K562 (cell line): ENCODE data around the gene CD79A. TPM values are rescaled to one million over a fixed set of nuclear protein-coding genes. Genes with fewer than 3 reads are reported as not detected.

Experiments used
- ELF4 ChIP-seq: fragments of 450-650 bp; formaldehyde crosslinking; IDR thresholded peaks from 2 replicates; pipeline ENCODE4 v1.4.0; 2022; ENCODE audit warnings: missing genetic modification characterization
- ETV6 ChIP-seq, 3 experiments: fragments of 150-350 bp in 1 of 3; sonication (generic) in 1 of 3; formaldehyde crosslinking in 1 of 3; IDR thresholded peaks; 2 replicates each; pipeline versions ENCODE4 v1.6.1 to v1.8.0; 2014 to 2022; ENCODE audit warnings: borderline replicate concordance in 2 of 3, low read depth in 2 of 3, antibody characterized with exemption in 1 of 3, low read length in 1 of 3, mild to moderate bottlenecking in 1 of 3, missing genetic modification reagents in 1 of 3
- HNRNPL ChIP-seq: fragments of 200-400 bp; formaldehyde crosslinking; IDR thresholded peaks from 2 replicates; pipeline ENCODE4 v1.6.1; 2017; ENCODE audit warnings: low read depth, mild to moderate bottlenecking, low read length
- HOXB6 ChIP-seq: fragments of 250-450 bp; sonication (Bioruptor Pico); IDR thresholded peaks from 2 replicates; pipeline ENCODE4 v1.5.1; 2022; ENCODE audit warnings: mild to moderate bottlenecking, borderline replicate concordance
- IRF2 ChIP-seq: sonication (generic); formaldehyde crosslinking; IDR thresholded peaks from 2 replicates; pipeline ENCODE4 v1.8.1; 2022; ENCODE audit warnings: mild to moderate bottlenecking, missing genetic modification reagents
- KDM1A ChIP-seq, 2 experiments: fragments of 450-650 bp; IDR thresholded peaks; 2 replicates each; pipeline ENCODE4 v1.6.1; 2016; ENCODE audit warnings: mild to moderate bottlenecking in 2 of 2
- LEF1 ChIP-seq: fragments of 450-650 bp; IDR thresholded peaks from 2 replicates; pipeline ENCODE4 v1.6.1; 2016; ENCODE audit warnings: mild to moderate bottlenecking
- NFYB ChIP-seq: IDR thresholded peaks from 2 replicates; pipeline ENCODE4 v1.6.1; 2011; ENCODE audit warnings: mild to moderate bottlenecking, moderate library complexity; ENCODE audit not compliant: insufficient read length; ENCODE audit errors: extremely low read depth
- RB1 ChIP-seq: fragments of 450-650 bp; IDR thresholded peaks from 2 replicates; pipeline ENCODE4 v1.6.1; 2017; ENCODE audit warnings: low read depth, mild to moderate bottlenecking
- RNF2 ChIP-seq: sonication (generic); IDR thresholded peaks from 2 replicates; pipeline ENCODE4 v1.6.1; 2016
- SAP30 ChIP-seq: fragments of 200-600 bp; sonication (generic); IDR thresholded peaks from 2 replicates; pipeline ENCODE4 v1.6.1; 2012; ENCODE audit warnings: borderline replicate concordance, low read depth, mild to moderate bottlenecking, moderate library complexity, low read length, control low read depth, inconsistent platforms; ENCODE audit not compliant: insufficient read depth, poor library complexity, severe bottlenecking
- SP2 ChIP-seq: IDR thresholded peaks from 2 replicates; pipeline ENCODE4 v1.6.1; 2011; ENCODE audit warnings: mild to moderate bottlenecking, low read depth, low read length, moderate library complexity; ENCODE audit not compliant: poor library complexity, severe bottlenecking; ENCODE audit errors: extremely low read depth
- XRCC5 ChIP-seq: fragments of 200-400 bp; formaldehyde crosslinking; IDR thresholded peaks from 2 replicates; pipeline ENCODE4 v1.6.1; 2017; ENCODE audit warnings: low read depth, mild to moderate bottlenecking, low read length
- ZNF780A ChIP-seq: fragments of 250-450 bp; sonication (Bioruptor Pico); IDR thresholded peaks from 2 replicates; pipeline ENCODE4 v1.5.0; 2021; ENCODE audit warnings: mild to moderate bottlenecking
- polyA plus RNA-seq, 8 experiments: library from polyadenylated mRNA; depleted of rRNA in 4 of 8; stranded (reverse) in 5 of 8; unstranded in 3 of 8; fragments of >200 nt; fragmentation: Nextera tagmentation in 2 of 8; fragmentation: Illumina TruSeq in 1 of 8; extraction: Ambion mirVana in 2 of 8; extraction: Trizol in 1 of 8; gene quantifications; 2 replicates each; pipeline versions ENCODE4 v1.2.1 to v1.2.3, GENCODE V29; 2011 to 2014; ENCODE audit warnings: inconsistent platforms in 1 of 8, missing spikeins in 1 of 8
- total RNA-seq, 7 experiments: library from RNA; depleted of rRNA in 6 of 7; stranded (reverse); fragments of >200 nt in 6 of 7; fragmentation: Illumina TruSeq in 2 of 7; extraction: Trizol in 2 of 7; gene quantifications; 2 replicates each; pipeline versions ENCODE4 v1.2.1 to v1.2.3, GENCODE V29; 2011 to 2021; ENCODE audit warnings: low replicate concordance in 1 of 7
- TF ChIP-seq, protein P1 (sequence below): fragments of 450-650 bp; IDR thresholded peaks from 2 replicates; pipeline ENCODE4 v1.6.1; 2016; ENCODE audit warnings: borderline replicate concordance
- TF ChIP-seq, protein P2 (sequence below): sonication (generic); formaldehyde crosslinking; IDR thresholded peaks from 2 replicates; pipeline ENCODE4 v1.5.0; 2020; ENCODE audit warnings: missing genetic modification reagents
- TF ChIP-seq, protein P3 (sequence below): fragments of 450-650 bp; formaldehyde crosslinking; IDR thresholded peaks from 2 replicates; pipeline ENCODE4 v1.4.0; 2022; ENCODE audit warnings: missing genetic modification characterization
- TF ChIP-seq, protein P4 (sequence below): fragments of 450-650 bp; IDR thresholded peaks from 2 replicates; pipeline ENCODE4 v1.6.1; 2016; ENCODE audit warnings: missing biosample characterization, missing genetic modification characterization
- TF ChIP-seq, protein P5 (sequence below), 2 experiments: fragments of 450-650 bp; conservative IDR thresholded peaks; 2 replicates each; pipeline ENCODE4 v1.6.1; 2017; ENCODE audit warnings: mild to moderate bottlenecking in 2 of 2, moderate library complexity in 2 of 2

The CD79A gene
- total and polyA plus RNA-seq, 9 of the 15 experiments (the other 6 are each of a cell fraction or from before 2014, with no cell fraction given): 0.04 to 0.72 (median 0.17) TPM; not detected in 3

DNA sequence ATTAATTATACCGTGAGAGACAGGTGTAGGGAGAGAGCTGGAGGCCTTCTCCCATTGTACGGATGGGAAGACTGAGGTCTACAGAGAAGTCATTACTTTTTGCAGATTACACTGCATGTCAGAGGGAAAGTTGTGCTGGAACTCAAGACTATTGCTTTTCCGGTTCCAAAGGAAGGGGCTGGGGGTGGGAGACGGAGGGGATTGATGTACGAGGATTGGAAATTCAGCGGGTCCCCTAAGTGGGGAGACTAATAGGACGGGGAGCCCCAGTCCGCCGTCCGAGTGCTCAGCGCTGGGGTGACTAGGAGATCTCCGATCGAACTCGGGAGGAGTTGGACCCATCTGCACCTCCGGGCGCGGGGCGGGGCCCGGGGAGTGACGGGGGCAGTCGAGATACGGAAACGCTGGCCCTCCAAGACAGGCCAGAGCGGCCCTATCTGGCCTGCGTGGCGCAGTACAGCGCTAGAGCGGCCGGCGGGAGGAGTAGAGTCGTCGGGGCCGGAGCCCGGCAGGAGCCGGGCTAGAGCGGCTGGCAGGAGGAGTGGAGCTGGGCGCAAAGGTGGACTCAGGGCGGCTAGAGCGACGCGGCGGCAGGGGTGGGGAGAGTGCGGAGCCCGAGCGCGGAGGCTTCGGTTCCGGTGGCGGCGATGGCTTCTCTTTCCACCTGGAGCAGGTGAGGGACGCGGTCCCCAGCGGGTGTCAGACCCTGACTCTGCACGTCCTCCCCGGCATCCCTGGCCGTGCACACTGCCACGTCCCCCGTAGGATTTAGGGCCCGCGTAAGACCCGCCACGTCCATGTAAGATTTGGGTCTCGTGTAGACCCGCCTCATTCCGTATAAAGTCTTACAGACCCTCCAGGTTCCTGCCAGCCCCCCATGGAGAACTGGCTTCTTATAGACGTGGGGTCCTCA is 7.0 kb downstream of the CD79A start (continued):
- TF ChIP-seq NFYB (no peak), KDM1A (IDR thresholded peaks at IDR 0.05) (peak; percentile 97 to 99), ZNF780A (CRISPR knock-in tag) (no peak), ELF4 (0 out of 2 replicates have a peak, but pooled peaks have one; percentile 46), RNF2 (peak; percentile 91), SAP30 (no peak), IRF2 (CRISPR knock-in tag) (no peak), RB1 (peak; percentile 96), ETV6 (IDR thresholded peaks at IDR 0.05; ENCODE audit: borderline replicate concordance in 1 of 2, low read depth in 2 of 2, low read length in 1 of 2) (peak; percentile 44 to 79; a peak in 3 of 4 replicates), ETV6 (CRISPR knock-in tag; IDR thresholded peaks at IDR 0.05; ENCODE audit: borderline replicate concordance) (no peak), HOXB6 (CRISPR knock-in tag) (no peak), HNRNPL (0 out of 2 replicates have a peak, but pooled peaks have one; percentile 26), XRCC5 (peak; percentile 81; the same call in 1 of the 2 replicates), SP2 (peak; percentile 100), LEF1 (peak; percentile 26; the same call in 1 of the 2 replicates)
- TF ChIP-seq, protein P1, sequence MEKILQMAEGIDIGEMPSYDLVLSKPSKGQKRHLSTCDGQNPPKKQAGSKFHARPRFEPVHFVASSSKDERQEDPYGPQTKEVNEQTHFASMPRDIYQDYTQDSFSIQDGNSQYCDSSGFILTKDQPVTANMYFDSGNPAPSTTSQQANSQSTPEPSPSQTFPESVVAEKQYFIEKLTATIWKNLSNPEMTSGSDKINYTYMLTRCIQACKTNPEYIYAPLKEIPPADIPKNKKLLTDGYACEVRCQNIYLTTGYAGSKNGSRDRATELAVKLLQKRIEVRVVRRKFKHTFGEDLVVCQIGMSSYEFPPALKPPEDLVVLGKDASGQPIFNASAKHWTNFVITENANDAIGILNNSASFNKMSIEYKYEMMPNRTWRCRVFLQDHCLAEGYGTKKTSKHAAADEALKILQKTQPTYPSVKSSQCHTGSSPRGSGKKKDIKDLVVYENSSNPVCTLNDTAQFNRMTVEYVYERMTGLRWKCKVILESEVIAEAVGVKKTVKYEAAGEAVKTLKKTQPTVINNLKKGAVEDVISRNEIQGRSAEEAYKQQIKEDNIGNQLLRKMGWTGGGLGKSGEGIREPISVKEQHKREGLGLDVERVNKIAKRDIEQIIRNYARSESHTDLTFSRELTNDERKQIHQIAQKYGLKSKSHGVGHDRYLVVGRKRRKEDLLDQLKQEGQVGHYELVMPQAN: peak; percentile 85
- TF ChIP-seq, protein P2, sequence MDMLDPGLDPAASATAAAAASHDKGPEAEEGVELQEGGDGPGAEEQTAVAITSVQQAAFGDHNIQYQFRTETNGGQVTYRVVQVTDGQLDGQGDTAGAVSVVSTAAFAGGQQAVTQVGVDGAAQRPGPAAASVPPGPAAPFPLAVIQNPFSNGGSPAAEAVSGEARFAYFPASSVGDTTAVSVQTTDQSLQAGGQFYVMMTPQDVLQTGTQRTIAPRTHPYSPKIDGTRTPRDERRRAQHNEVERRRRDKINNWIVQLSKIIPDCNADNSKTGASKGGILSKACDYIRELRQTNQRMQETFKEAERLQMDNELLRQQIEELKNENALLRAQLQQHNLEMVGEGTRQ (CRISPR knock-in tag): no peak
- TF ChIP-seq, protein P3, sequence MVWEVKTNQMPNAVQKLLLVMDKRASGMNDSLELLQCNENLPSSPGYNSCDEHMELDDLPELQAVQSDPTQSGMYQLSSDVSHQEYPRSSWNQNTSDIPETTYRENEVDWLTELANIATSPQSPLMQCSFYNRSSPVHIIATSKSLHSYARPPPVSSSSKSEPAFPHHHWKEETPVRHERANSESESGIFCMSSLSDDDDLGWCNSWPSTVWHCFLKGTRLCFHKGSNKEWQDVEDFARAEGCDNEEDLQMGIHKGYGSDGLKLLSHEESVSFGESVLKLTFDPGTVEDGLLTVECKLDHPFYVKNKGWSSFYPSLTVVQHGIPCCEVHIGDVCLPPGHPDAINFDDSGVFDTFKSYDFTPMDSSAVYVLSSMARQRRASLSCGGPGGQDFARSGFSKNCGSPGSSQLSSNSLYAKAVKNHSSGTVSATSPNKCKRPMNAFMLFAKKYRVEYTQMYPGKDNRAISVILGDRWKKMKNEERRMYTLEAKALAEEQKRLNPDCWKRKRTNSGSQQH (CRISPR knock-in tag): no peak
- TF ChIP-seq, protein P4, sequence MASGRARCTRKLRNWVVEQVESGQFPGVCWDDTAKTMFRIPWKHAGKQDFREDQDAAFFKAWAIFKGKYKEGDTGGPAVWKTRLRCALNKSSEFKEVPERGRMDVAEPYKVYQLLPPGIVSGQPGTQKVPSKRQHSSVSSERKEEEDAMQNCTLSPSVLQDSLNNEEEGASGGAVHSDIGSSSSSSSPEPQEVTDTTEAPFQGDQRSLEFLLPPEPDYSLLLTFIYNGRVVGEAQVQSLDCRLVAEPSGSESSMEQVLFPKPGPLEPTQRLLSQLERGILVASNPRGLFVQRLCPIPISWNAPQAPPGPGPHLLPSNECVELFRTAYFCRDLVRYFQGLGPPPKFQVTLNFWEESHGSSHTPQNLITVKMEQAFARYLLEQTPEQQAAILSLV (tag): 0 out of 2 replicates have a peak, but pooled peaks have one; percentile 11
- TF ChIP-seq, protein P5, sequence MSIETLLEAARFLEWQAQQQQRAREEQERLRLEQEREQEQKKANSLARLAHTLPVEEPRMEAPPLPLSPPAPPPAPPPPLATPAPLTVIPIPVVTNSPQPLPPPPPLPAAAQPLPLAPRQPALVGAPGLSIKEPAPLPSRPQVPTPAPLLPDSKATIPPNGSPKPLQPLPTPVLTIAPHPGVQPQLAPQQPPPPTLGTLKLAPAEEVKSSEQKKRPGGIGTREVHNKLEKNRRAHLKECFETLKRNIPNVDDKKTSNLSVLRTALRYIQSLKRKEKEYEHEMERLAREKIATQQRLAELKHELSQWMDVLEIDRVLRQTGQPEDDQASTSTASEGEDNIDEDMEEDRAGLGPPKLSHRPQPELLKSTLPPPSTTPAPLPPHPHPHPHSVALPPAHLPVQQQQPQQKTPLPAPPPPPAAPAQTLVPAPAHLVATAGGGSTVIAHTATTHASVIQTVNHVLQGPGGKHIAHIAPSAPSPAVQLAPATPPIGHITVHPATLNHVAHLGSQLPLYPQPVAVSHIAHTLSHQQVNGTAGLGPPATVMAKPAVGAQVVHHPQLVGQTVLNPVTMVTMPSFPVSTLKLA (conservative IDR thresholded peaks at IDR 0.05): peak; percentile 73 to 88
